HepG2 (cell line): ENCODE data around the gene NBR1. TPM values are rescaled to one million over a fixed set of nuclear protein-coding genes. Genes with fewer than 3 reads are reported as not detected.

Source experiments
- CEBPG ChIP-seq: IDR thresholded peaks from 2 replicates; pipeline ENCODE4 v1.6.1; 2016
- FOXA3 ChIP-seq: IDR thresholded peaks from 2 replicates; pipeline ENCODE4 v1.6.1; 2016; ENCODE audit warnings: missing genetic modification reagents, missing compliant biosample characterization
- HCFC1 ChIP-seq: fragments of 150-350 bp; IDR thresholded peaks from 2 replicates; pipeline ENCODE4 v1.6.1; 2014; ENCODE audit warnings: low read depth, low read length
- MIXL1 ChIP-seq: IDR thresholded peaks from 2 replicates; pipeline ENCODE4 v1.6.1; 2016
- PRMT3 ChIP-seq: sonication (generic); formaldehyde crosslinking; IDR thresholded peaks from 2 replicates; pipeline ENCODE4 v1.8.1; 2022; ENCODE audit warnings: low read depth, mild to moderate bottlenecking, moderate library complexity, missing genetic modification reagents, borderline replicate concordance
- SAFB2 ChIP-seq: sonication (generic); formaldehyde crosslinking; IDR thresholded peaks from 2 replicates; pipeline ENCODE4 v1.5.1; 2020; ENCODE audit warnings: missing genetic modification reagents, low read depth, mild to moderate bottlenecking, borderline replicate concordance
- SALL1 ChIP-seq: sonication (generic); formaldehyde crosslinking; IDR thresholded peaks from 2 replicates; pipeline ENCODE4 v1.8.0; 2022; ENCODE audit warnings: mild to moderate bottlenecking, missing genetic modification reagents
- SMAD9 ChIP-seq: sonication (generic); formaldehyde crosslinking; IDR thresholded peaks from 2 replicates; pipeline ENCODE4 v1.5.1; 2020; ENCODE audit warnings: mild to moderate bottlenecking, missing genetic modification reagents
- TGIF2 ChIP-seq: IDR thresholded peaks from 2 replicates; pipeline ENCODE4 v1.6.1; 2016; ENCODE audit warnings: control low read depth, missing compliant biosample characterization
- THYN1 ChIP-seq: sonication (generic); formaldehyde crosslinking; IDR thresholded peaks from 2 replicates; pipeline ENCODE4 v1.8.1; 2023; ENCODE audit warnings: low read depth, mild to moderate bottlenecking, moderate library complexity, missing genetic modification reagents, borderline replicate concordance
- polyA plus RNA-seq, 8 experiments: library from polyadenylated mRNA; depleted of rRNA in 3 of 8; stranded (reverse) in 7 of 8; unstranded in 1 of 8; fragments of >200 nt; fragmentation: Illumina TruSeq in 4 of 8; extraction: Trizol in 4 of 8; gene quantifications; 2 replicates each; pipeline versions ENCODE4 v1.2.1 to v1.2.3, GENCODE V29; 2011 to 2016; ENCODE audit warnings: low read depth in 4 of 8, missing spikeins in 1 of 8, mixed read lengths in 1 of 8; ENCODE audit not compliant: insufficient read depth in 1 of 8
- total RNA-seq, 5 experiments: library from RNA; depleted of rRNA; stranded (reverse); fragments of >200 nt; fragmentation: Illumina TruSeq; extraction: Trizol; gene quantifications; 2 replicates each; pipeline ENCODE4 v1.2.3, GENCODE V29; 2016; ENCODE audit warnings: low read depth in 1 of 5
- TF ChIP-seq, protein P1 (sequence below): sonication (generic); formaldehyde crosslinking; IDR thresholded peaks from 2 replicates; pipeline ENCODE4 v1.4.0; 2020; ENCODE audit warnings: missing genetic modification reagents

The NBR1 gene
- total and polyA plus RNA-seq, 2 of the 13 experiments (the other 11 are each of a cell fraction or from before 2014, with no cell fraction given) = 51.7 to 121 TPM

- peak; percentile 75; the same call in 1 of the 2 replicates for TF ChIP-seq SALL1
- TF ChIP-seq MIXL1 (CRISPR knock-in tag) = no peak; the same call in 1 of the 2 replicates
- TF ChIP-seq THYN1 (CRISPR knock-in tag) = no peak
- TF ChIP-seq, protein P1, sequence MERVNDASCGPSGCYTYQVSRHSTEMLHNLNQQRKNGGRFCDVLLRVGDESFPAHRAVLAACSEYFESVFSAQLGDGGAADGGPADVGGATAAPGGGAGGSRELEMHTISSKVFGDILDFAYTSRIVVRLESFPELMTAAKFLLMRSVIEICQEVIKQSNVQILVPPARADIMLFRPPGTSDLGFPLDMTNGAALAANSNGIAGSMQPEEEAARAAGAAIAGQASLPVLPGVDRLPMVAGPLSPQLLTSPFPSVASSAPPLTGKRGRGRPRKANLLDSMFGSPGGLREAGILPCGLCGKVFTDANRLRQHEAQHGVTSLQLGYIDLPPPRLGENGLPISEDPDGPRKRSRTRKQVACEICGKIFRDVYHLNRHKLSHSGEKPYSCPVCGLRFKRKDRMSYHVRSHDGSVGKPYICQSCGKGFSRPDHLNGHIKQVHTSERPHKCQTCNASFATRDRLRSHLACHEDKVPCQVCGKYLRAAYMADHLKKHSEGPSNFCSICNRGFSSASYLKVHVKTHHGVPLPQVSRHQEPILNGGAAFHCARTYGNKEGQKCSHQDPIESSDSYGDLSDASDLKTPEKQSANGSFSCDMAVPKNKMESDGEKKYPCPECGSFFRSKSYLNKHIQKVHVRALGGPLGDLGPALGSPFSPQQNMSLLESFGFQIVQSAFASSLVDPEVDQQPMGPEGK (CRISPR knock-in tag) = peak; percentile 88
- TF ChIP-seq CEBPG (CRISPR knock-in tag) = no peak
- no peak for TF ChIP-seq HCFC1
- TF ChIP-seq FOXA3 (CRISPR knock-in tag) = no peak; the same call in 1 of the 2 replicates
- no peak for TF ChIP-seq SAFB2 (CRISPR knock-in tag)
- TF ChIP-seq SMAD9 (CRISPR knock-in tag) = no peak
- no peak for TF ChIP-seq PRMT3 (CRISPR knock-in tag)
- 0 out of 2 replicates have a peak, but pooled peaks have one; percentile 13 for TF ChIP-seq TGIF2 (CRISPR knock-in tag)
These were observed 40.7 kb downstream of the NBR1 start, which contains the start of gene TMEM106A (continued) for GRCh38 chr17:43211480-43212402.
